Smooth muscle cell (in vitro differentiated cells): ENCODE measurements around the gene PNPLA1. TPM values are rescaled to one million over a fixed set of nuclear protein-coding genes. Genes with fewer than 3 reads are reported as not detected.

ENCODE experiments used
- polyA plus RNA-seq: library from polyadenylated mRNA; unstranded; fragments of >200 nt; fragmentation: Nextera tagmentation; extraction: Ambion mirVana; gene quantifications from 2 replicates; pipeline ENCODE4 v1.2.1, GENCODE V29; 2016
- total RNA-seq: library from RNA; depleted of rRNA; stranded (reverse); fragments of >200 nt; gene quantifications from 2 replicates; pipeline ENCODE4 v1.2.3, GENCODE V29; 2014

The PNPLA1 gene
- total and polyA plus RNA-seq, 2 experiments from 2014 or later: not detected

Other genes starting within 250 kb of the PNPLA1 start
- not detected in 2 replicates for gene SLC26A8, start 245.4 kb upstream of the PNPLA1 start, total RNA-seq
- gene SLC26A8, start 245.4 kb upstream of the PNPLA1 start, polyA plus RNA-seq: 0.09 TPM in 1 of 2 replicates, not detected in the other
- gene MAPK14, start 242.3 kb upstream of the PNPLA1 start, total RNA-seq: 57.6 and 62.8 TPM in 2 replicates
- 28.0 and 29.3 TPM in 2 replicates for gene MAPK14, start 242.3 kb upstream of the PNPLA1 start, polyA plus RNA-seq
- 10.8 and 11.3 TPM in 2 replicates for gene MAPK13, start 139.5 kb upstream of the PNPLA1 start, total RNA-seq
- gene MAPK13, start 139.5 kb upstream of the PNPLA1 start, polyA plus RNA-seq: 8.4 and 16.8 TPM in 2 replicates
- 14.1 and 20.0 TPM in 2 replicates for gene BRPF3, start 73.3 kb upstream of the PNPLA1 start, total RNA-seq
- gene BRPF3, start 73.3 kb upstream of the PNPLA1 start, polyA plus RNA-seq: 8.9 and 10.8 TPM in 2 replicates
- gene BNIP5, start 66.8 kb downstream of the PNPLA1 start, total RNA-seq: not detected in 2 replicates
- not detected in 2 replicates for gene BNIP5, start 66.8 kb downstream of the PNPLA1 start, polyA plus RNA-seq
- gene ETV7, start 117.6 kb downstream of the PNPLA1 start, total RNA-seq: 0.18 TPM in 1 of 2 replicates, not detected in the other
- 0.83 and 1.2 TPM in 2 replicates for gene ETV7, start 117.6 kb downstream of the PNPLA1 start, polyA plus RNA-seq
- not detected in 2 replicates for gene PXT1, start 172.8 kb downstream of the PNPLA1 start, total RNA-seq
- not detected in 2 replicates for gene PXT1, start 172.8 kb downstream of the PNPLA1 start, polyA plus RNA-seq
- 54.9 and 61.3 TPM in 2 replicates for gene KCTD20, start 172.9 kb downstream of the PNPLA1 start, total RNA-seq
- gene KCTD20, start 172.9 kb downstream of the PNPLA1 start, polyA plus RNA-seq: 29.6 and 31.3 TPM in 2 replicates